Stimulated activated CD4-positive, alpha-beta T cell treated with anti-CD3 and anti-CD28 coated beads, Interleukin-1b, Interleukin-23, amount 100 ng/mL, for 24 hours (primary cell): ENCODE results near the gene DPM1.
A peak's percentile ranks its signal among the peaks of the same experiment; 100 is the strongest.

ENCODE experiments used
- DNase-seq, 4 experiments: peaks; one replicate each; pipeline ENCODE4 v3.0.0-alpha.2; 2020; ENCODE audit warnings: low read depth in 4 of 4, low spot score in 1 of 4

The DPM1 gene

DNA sequence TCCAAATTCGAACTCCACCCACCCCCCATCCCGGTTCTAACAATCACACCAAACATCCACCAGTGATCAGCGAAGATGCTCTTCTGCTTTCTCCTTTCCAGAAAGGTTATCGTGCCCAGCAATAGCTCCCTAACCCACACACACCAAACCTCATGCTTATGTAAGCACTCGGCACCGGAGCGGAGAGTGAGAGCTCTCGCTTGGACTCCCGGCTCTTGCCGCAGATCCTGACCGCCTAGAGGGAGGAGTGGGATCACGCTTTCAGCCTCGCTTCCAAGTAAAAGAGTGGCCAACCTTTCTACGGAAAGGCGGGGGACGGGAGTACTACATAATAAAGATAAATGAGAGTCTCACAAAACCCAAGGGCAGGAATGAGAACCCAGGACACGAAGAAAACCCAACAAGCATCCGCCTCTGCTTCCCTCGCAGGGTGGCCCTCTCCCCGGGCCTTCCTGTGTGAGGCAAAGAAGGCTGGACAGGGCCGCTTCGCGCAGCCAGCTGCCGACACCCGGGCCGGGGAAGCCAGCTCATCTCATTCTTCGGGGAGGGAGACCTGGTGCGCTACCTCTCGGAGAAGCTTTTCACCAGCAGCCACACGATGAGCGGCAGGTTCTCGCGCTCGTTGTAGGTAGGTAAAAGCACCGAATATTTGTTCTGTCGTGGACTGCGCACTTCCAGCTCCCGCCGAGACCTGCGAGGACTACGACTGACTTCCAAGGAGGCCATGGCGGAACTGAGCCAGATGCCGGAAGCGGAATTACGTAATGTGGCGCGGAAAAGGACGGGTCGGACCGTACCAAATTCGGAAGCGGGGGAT is at the start of gene DPM1:
DPM1 (minus strand) TSS at position 735 of the 817 bp plus-strand sequence; CDS start at position 726, 9 bp downstream.
- DNase-seq, result peak; percentile 75 to 85 (median 80)

- no peak for DNase-seq
These were observed 46.9 kb upstream of the DPM1 start for GRCh38 chr20:51005214-51005613.

GRCh38 chr20:51004781-51005180 is 46.4 kb upstream of the DPM1 start:
- no peak for DNase-seq

DNA sequence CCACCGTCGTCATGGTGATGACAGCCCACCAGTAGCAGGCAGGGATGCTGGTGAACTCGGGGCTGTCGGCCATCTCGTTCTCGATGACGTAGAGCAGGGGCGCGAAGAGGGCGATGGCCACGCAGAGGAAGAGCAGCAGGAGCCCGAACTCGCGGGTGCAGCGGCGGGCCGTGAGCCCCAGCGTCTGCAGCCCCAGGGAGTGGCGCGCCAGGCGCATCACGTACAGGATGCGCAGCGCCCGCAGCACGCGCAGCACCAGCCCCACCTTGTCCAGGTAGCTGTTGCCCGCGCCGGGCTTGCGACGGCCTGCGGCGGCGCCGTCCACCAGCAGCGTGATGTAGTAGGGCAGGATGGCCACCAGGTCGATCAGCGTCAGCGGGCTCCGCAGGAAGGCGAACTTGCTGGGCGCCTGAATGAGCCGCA is 46.0 kb upstream of the DPM1 start:
- DNase-seq, result no peak

DNA sequence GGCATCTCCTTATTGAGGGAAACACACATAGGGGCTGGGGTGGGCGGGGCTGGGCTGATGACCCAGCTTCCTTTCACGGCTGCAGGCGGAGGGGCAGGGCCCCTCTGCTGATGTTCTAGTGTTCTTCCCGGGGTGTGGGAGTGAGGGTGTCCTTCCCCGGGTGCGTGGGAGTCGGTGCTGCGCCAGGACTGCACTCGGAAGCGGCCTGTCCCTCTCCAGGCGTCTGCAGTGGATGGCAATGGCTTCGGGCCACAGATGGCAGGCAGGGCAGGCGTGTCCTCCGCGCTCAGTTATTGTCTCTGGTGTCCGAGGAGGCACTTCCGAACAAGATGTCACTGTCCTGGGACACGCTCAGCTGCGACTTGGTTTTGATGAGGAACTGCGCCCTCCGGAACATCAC is 45.4 kb upstream of the DPM1 start:
- no peak for DNase-seq

DNA sequence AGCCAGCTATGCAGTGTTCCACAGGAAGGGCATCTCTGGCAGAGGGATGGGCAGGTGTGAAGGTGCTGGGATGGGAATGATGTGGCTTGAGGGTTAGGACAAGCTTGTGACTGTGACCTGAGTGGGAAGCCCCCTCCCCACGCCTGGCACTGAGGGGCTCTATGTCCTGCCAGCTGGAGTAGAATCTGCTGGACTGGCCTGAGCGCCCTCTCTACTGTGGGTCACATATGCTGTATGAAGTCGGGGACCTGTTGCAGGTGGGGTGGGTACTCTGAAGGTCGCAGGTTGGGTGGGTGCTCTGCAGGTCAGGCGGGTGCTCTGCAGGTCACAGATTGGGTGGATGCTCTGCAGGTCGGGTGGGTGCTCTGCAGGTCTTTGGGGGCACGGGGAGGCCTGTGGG is 44.3 kb upstream of the DPM1 start:
- DNase-seq, result no peak

- DNase-seq, result no peak
These were observed 43.3 kb upstream of the DPM1 start for GRCh38 chr20:51001430-51002265.

DNA sequence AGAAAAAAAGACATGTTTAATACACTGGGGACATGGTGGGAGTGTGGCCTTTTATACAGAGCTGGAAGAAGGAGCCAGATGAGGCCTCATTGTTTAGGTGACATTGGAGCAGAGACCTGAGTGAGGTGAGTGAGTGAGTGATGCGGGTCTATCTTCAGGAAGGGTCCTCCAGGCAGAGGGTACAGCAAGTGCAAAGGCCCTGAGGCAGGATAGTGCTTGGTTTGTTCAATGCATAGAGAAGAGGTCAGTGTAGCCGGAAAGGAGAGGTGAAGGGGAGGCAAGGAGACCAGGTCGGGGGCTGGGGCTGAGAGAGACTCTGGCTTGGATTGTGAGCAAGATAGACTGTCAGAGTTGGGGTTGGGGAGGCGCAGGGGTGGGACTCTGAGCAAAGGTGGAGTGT is 41.0 kb upstream of the DPM1 start:
- no peak for DNase-seq

- DNase-seq, result no peak
These were observed 38.9 kb upstream of the DPM1 start for GRCh38 chr20:50996901-50997865.

DNA sequence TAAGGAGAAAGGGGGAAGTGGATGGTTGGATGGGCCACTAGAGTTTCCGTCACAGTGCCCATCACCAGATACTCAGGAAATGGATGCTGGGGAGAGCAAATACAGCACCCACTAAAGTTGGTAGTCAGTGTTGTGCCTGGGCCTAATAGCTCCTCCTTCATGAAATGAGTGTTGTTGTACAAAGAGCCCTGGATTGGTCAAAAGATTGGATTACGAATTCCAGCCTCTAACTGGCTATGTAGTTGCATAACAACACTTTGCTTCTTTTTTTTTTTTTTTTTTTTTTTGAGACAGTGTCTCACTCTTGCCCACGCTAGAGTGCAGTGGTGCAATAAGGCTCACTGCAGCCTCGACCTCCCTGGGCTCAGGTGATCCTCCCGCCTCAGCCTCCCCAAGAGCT is 37.2 kb upstream of the DPM1 start:
- no peak for DNase-seq

DNA sequence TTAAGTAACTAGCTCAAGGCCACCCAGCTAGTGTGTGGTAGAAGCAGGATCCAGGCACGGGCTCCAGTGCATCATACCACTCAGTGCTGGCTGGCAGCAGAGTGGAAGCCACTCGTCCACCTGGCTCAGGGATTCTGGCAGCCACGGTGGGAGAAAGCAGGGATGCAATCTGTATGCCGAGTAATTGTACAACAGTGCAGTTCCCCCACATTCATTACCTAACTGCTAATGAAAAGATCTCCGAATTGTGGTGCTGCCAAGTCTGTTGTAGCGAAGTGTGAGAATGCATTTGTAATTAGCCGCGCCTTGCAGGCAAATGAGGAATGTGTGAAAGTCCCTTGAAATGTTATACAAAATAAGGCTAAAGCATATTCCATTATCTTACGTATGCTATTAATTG is 35.5 kb upstream of the DPM1 start:
- DNase-seq, result no peak

DNA sequence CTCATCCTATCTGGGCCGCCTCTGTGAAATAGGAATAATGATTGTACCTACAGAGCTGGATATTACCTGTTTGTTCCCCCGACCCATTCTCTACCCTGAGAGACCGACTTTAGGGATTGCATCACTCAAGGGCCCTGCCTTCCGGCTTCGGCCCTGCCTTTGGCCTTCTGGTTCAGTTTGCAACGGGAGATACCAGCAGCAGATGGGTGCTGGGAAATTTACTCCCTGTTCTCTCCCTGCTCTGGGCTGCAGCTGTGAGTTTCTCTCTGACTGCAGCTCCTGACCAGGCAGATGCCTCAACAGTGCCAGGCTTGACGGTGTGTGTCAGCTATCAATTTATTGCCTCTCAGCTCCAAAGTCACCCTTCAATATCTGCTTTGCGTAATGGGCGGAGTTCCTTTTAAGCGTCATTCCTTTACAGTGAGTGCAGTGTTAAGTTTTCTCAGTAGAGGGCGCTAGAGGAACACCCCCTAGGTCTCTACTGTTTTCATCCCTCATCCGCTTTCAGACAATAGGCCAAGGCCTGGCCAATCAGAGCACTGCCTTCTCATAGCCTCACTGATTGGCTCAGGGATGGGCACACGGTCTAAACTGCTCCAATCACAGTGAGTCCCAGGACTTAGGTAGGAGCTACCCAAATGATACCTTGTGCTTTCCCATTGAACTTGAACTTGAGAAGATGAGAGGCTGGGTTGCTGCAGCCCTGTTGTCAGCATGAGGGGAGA is 34.6 kb upstream of the DPM1 start:
- peak; percentile 10 to 33 (median 20) for DNase-seq

- DNase-seq, result no peak
These were observed 34.0 kb upstream of the DPM1 start for GRCh38 chr20:50992336-50992732.

- DNase-seq, result no peak
These were observed 32.7 kb upstream of the DPM1 start for GRCh38 chr20:50991076-50991475.

- peak; percentile 33 to 53 (median 48) for DNase-seq
These were observed 29.3 kb upstream of the DPM1 start for GRCh38 chr20:50987493-50988210.

DNA sequence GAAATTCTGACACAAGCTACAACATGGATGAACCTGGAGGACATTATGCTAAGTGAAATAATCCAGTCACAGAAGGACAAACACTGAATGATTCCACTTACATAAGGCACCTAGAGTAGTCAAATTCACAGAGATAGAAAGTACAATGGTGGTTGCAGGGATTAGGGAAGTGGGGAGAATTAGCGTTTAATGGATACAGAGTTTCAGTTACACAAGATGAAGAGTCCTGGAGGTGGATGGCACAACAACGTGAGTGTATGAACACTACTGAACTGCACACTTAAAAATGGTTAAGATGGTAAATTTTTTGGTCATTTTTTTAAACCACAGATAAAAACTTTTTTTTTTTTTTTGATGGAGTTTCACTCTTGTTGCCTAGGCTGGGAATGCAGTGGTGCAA is 25.0 kb upstream of the DPM1 start:
- no peak for DNase-seq

- DNase-seq, result no peak
These were observed 24.0 kb upstream of the DPM1 start for GRCh38 chr20:50982363-50982762.

DNA sequence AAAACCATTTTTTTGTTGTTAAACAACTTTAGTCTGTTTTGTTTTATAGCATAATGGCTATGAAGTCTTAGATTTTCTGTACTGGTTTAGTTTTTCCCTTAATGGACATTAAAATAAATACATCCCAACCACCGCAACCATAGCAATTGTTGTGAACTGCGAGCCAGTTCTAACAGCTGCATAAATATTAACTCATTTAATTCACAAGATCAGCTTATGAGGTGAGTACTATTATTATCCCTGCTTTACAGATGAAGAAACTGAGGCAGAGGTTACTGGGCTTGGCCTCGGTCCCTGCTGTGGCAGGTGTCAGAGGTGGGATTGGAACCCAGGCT is 23.3 kb upstream of the DPM1 start:
- no peak for DNase-seq

GRCh38 chr20:50980851-50981713 is 22.8 kb upstream of the DPM1 start:
- DNase-seq, result peak; percentile 48 to 60 (median 54)
